GM23338 (cell line): ENCODE measurements around the gene DUSP7. TPM values are rescaled to one million over a fixed set of nuclear protein-coding genes. Genes with fewer than 3 reads are reported as not detected.
A peak's percentile ranks its signal among the peaks of the same experiment; 100 is the strongest.

ENCODE experiments used
- ATAC-seq: fragments of 200-7000 bp; cut with Tn5 transposase; 3 replicates; pipeline ENCODE4 v1.9.1; 2020
- DNase-seq: peaks from one replicate; pipeline ENCODE4 v3.0.0-alpha.2; 2015; ENCODE audit warnings: low spot score
- H2AFZ ChIP-seq: fragments of 200-600 bp; sonication (generic); 2 replicates; pipeline ENCODE4 v1.8.0; 2016; ENCODE audit warnings: antibody characterized with exemption, mild to moderate bottlenecking, moderate library complexity
- H3F3A ChIP-seq: fragments of 200-600 bp; sonication (generic); replicated peaks from 2 replicates; pipeline ENCODE4 v1.8.0; 2017; ENCODE audit warnings: antibody characterized with exemption, mixed run types, low read depth
- H3K27ac ChIP-seq: fragments of 200-600 bp; sonication (generic); 2 replicates; pipeline ENCODE4 v1.6.1; 2016; ENCODE audit warnings: low read depth
- H3K27me3 ChIP-seq: fragments of 200-600 bp; sonication (generic); 2 replicates; pipeline ENCODE4 v1.8.0; 2016; ENCODE audit warnings: mild to moderate bottlenecking, mixed run types, moderate library complexity; ENCODE audit not compliant: insufficient read depth
- H3K36me3 ChIP-seq: fragments of 200-600 bp; sonication (generic); 2 replicates; pipeline ENCODE4 v1.8.0; 2016; ENCODE audit warnings: mild to moderate bottlenecking; ENCODE audit not compliant: insufficient read depth
- H3K4me1 ChIP-seq: fragments of 200-600 bp; sonication (generic); 2 replicates; pipeline ENCODE4 v1.8.0; 2016; ENCODE audit warnings: mild to moderate bottlenecking, moderate library complexity; ENCODE audit not compliant: insufficient read depth
- H3K4me2 ChIP-seq: fragments of 200-600 bp; sonication (generic); 2 replicates; pipeline ENCODE4 v1.7.1; 2017; ENCODE audit warnings: mixed run types
- H3K4me3 ChIP-seq: fragments of 200-600 bp; sonication (generic); 2 replicates; pipeline ENCODE4 v1.6.1; 2016; ENCODE audit warnings: mixed run types
- H3K79me2 ChIP-seq: fragments of 200-600 bp; sonication (generic); replicated peaks from 2 replicates; pipeline ENCODE4 v1.8.0; 2017; ENCODE audit warnings: mild to moderate bottlenecking; ENCODE audit not compliant: insufficient read depth
- H3K9me2 ChIP-seq: fragments of 200-600 bp; sonication (generic); 2 replicates; pipeline ENCODE4 v1.8.0; 2017; ENCODE audit not compliant: insufficient read depth
- H4K20me1 ChIP-seq: fragments of 200-600 bp; sonication (generic); replicated peaks from 2 replicates; pipeline ENCODE4 v1.8.0; 2017; ENCODE audit warnings: mild to moderate bottlenecking; ENCODE audit not compliant: insufficient read depth
- H3K27ac Mint-ChIP-seq: 2 replicates; pipeline ENCODE4 v1.8.0; 2020; ENCODE audit warnings: inconsistent platforms, mild to moderate bottlenecking, moderate library complexity, mixed read lengths
- H3K27me3 Mint-ChIP-seq: 3 replicates; pipeline ENCODE4 v1.8.0; 2022; ENCODE audit warnings: low read depth, mild to moderate bottlenecking, moderate library complexity, mixed read lengths, inconsistent platforms; ENCODE audit not compliant: insufficient read depth, poor library complexity
- H3K36me3 Mint-ChIP-seq: 3 replicates; pipeline ENCODE4 v1.8.0; 2021; ENCODE audit warnings: low read depth, mild to moderate bottlenecking, inconsistent platforms, moderate library complexity, mixed read lengths
- H3K4me1 Mint-ChIP-seq: 3 replicates; pipeline ENCODE4 v1.8.0; 2020; ENCODE audit warnings: mild to moderate bottlenecking, inconsistent platforms, mixed read lengths
- H3K4me3 Mint-ChIP-seq: 3 replicates; pipeline ENCODE4 v1.8.0; 2021; ENCODE audit warnings: moderate library complexity, mild to moderate bottlenecking, inconsistent platforms, mixed read lengths
- H3K9me3 Mint-ChIP-seq: 3 replicates; pipeline ENCODE4 v1.8.0; 2020; ENCODE audit warnings: moderate library complexity, mild to moderate bottlenecking, inconsistent platforms, mixed read lengths
- CREB1 ChIP-seq: fragments of 250-450 bp; sonication (Bioruptor Pico); IDR thresholded peaks from 2 replicates; pipeline ENCODE4 v1.5.0; 2020; ENCODE audit warnings: low read depth, mild to moderate bottlenecking, moderate library complexity
- CTCF ChIP-seq, 2 experiments: fragments of 200-600 bp in 1 of 2; sonication (generic) in 1 of 2; conservative IDR thresholded peaks; 2 replicates each; pipeline versions ENCODE4 v1.5.1 to v1.6.1; 2016 to 2017; ENCODE audit warnings: antibody characterized with exemption in 2 of 2, low read depth in 2 of 2, mild to moderate bottlenecking in 2 of 2, moderate library complexity in 1 of 2
- ETS1 ChIP-seq: IDR thresholded peaks from 2 replicates; pipeline ENCODE4 v1.6.1; 2016; ENCODE audit warnings: antibody characterized with exemption
- EZH2 ChIP-seq: fragments of 200-600 bp; sonication (generic); IDR thresholded peaks from one replicate; pipeline ENCODE4 v1.8.0; 2017; ENCODE audit warnings: antibody characterized with exemption, mild to moderate bottlenecking, low read depth; ENCODE audit not compliant: unreplicated experiment
- EZH2phosphoT487 ChIP-seq: fragments of 200-600 bp; sonication (generic); IDR thresholded peaks from one replicate; pipeline ENCODE4 v1.8.1; 2018; ENCODE audit warnings: antibody characterized with exemption; ENCODE audit not compliant: unreplicated experiment
- JUNB ChIP-seq: IDR thresholded peaks from one replicate; pipeline ENCODE4 v1.6.1; 2016; ENCODE audit warnings: antibody characterized with exemption; ENCODE audit not compliant: unreplicated experiment
- NANOG ChIP-seq: IDR thresholded peaks from 2 replicates; pipeline ENCODE4 v1.6.1; 2016; ENCODE audit warnings: antibody characterized with exemption, borderline replicate concordance
- POLR2AphosphoS5 ChIP-seq: IDR thresholded peaks from 2 replicates; pipeline ENCODE4 v1.6.1; 2016; ENCODE audit warnings: antibody characterized with exemption, low read depth
- REST ChIP-seq: IDR thresholded peaks from one replicate; pipeline ENCODE4 v1.6.1; 2018; ENCODE audit warnings: antibody characterized with exemption; ENCODE audit not compliant: unreplicated experiment
- STAT1 ChIP-seq: IDR thresholded peaks from one replicate; pipeline ENCODE4 v1.6.1; 2016; ENCODE audit warnings: antibody characterized with exemption; ENCODE audit not compliant: unreplicated experiment
- ZNF114 ChIP-seq: fragments of 250-450 bp; sonication (Bioruptor Pico); IDR thresholded peaks from 2 replicates; pipeline ENCODE4 v1.5.0; 2020; ENCODE audit warnings: mild to moderate bottlenecking, moderate library complexity
- ZNF331 ChIP-seq: fragments of 250-450 bp; sonication (Bioruptor Pico); IDR thresholded peaks from 2 replicates; pipeline ENCODE4 v1.5.0; 2020; ENCODE audit warnings: low read depth, mild to moderate bottlenecking, moderate library complexity
- ZNF462 ChIP-seq: fragments of 250-450 bp; sonication (Bioruptor Pico); IDR thresholded peaks from 2 replicates; pipeline ENCODE4 v1.5.0; 2020; ENCODE audit warnings: mild to moderate bottlenecking, moderate library complexity
- polyA plus RNA-seq: library from polyadenylated mRNA; unstranded; fragments of >200 nt; fragmentation: Nextera tagmentation; extraction: Ambion mirVana; gene quantifications from 2 replicates; pipeline ENCODE4 v1.2.1, GENCODE V29; 2016
- total RNA-seq: library from RNA; depleted of rRNA; stranded (reverse); fragments of >200 nt; shearing (Covaris generic); gene quantifications from 2 replicates; pipeline ENCODE4 v1.2.3, GENCODE V29; 2014

The DUSP7 gene
- total and polyA plus RNA-seq, 2 experiments from 2014 or later = 5.6 to 14.7 TPM

GRCh38 chr3:52085681-52086282, 29.4 kb upstream of the DUSP7 start:
- H3K4me2 ChIP-seq = no peak overlapping the region
- Mint-ChIP-seq H3K4me1 (peaks cover 15% of the 10 kb centered on the region; the same call in 2 of the 3 replicates), H3K27me3 (peaks cover 5% of the 10 kb centered on the region), H3K36me3 (no peaks in the 10 kb centered on the region; the same call in 2 of the 3 replicates), H3K4me3 (no peak overlapping the region), H3K27ac (no peak overlapping the region), H3K9me3 (no peaks in the 10 kb centered on the region)
- DNase-seq = no peak
- no peak overlapping the region for H2AFZ ChIP-seq
- no peaks in the 10 kb centered on the region for H3K4me1 ChIP-seq
- no peaks in the 10 kb centered on the region for H3F3A ChIP-seq
- no peaks in the 10 kb centered on the region; the same call in 1 of the 2 replicates for H3K36me3 ChIP-seq
- no peak overlapping the region for H3K4me3 ChIP-seq
- 0 out of 2 replicates have a peak overlapping the region, but pooled peaks have one; percentile 14 for H3K27ac ChIP-seq
- no peak for ATAC-seq
- H3K27me3 ChIP-seq = no peaks in the 10 kb centered on the region
- TF ChIP-seq POLR2AphosphoS5 (no peak), ZNF331 (CRISPR knock-in tag) (no peak), CTCF (conservative IDR thresholded peaks at IDR 0.05; ENCODE audit: low read depth in 2 of 2) (no peak), CREB1 (CRISPR knock-in tag) (no peak), EZH2phosphoT487 (no peak), ZNF462 (CRISPR knock-in tag) (no peak), REST (no peak), ETS1 (no peak), ZNF114 (CRISPR knock-in tag) (no peak), JUNB (no peak), STAT1 (no peak), NANOG (no peak), EZH2 (no peak)
- no peaks in the 10 kb centered on the region for H3K79me2 ChIP-seq
- no peaks in the 10 kb centered on the region for H3K9me2 ChIP-seq
- H4K20me1 ChIP-seq = peaks cover 4% of the 10 kb centered on the region
